ENCODE results near the gene HS3ST4. TPM values are rescaled to one million over a fixed set of nuclear protein-coding genes. Genes with fewer than 3 reads are reported as not detected.

Gene HS3ST4
- total and polyA plus RNA-seq, 2 donors (not counting 3 experiments of a cell fraction or from before 2014, with no cell fraction given) = not detected

DNA sequence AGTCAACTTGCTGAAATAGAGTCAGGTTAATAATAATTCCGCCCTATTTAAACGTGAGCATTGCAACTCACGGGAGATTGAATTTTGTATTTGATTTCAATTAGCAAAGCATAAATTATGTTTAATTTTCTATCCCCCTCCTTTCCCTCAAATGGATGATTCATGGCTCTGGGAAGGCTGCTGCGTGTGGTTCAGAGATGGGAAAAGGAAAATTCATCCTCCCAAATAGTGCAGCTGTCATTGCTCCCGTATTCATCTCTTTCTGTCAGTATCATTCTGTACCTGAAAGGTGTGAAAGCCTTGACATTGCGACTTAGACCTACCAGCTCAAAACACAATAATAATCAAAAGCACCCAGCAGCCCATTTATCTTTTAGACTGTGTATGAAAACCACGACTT, 447.3 kb downstream of the HS3ST4 start:
- Histone ChIP-seq H3K79me2 (ENCODE audit: control insufficient read depth, insufficient read depth, low read length) (no peaks in the 10 kb centered on the region), H3K4me2 (ENCODE audit: insufficient read depth, low read length) (no peak overlapping the region), H3K4me1 (ENCODE audit: control insufficient read depth, extremely low read depth, insufficient read depth, low read length) (no peaks in the 10 kb centered on the region), H3K4me3 (replicated peaks in 1 of 3; ENCODE audit: insufficient read depth in 1 of 3, low read depth in 1 of 3, low read length in 3 of 3) (no peak overlapping the region), H3K27ac (ENCODE audit: insufficient read depth, low read depth, low read length) (no peak overlapping the region), H2AFZ (ENCODE audit: low read depth, low read length) (no peak overlapping the region), H3K9me3 (replicated peaks; ENCODE audit: control insufficient read depth, insufficient read depth, low read length) (peaks cover 6% of the 10 kb centered on the region), H4K20me1 (replicated peaks; ENCODE audit: control insufficient read depth, extremely low read depth, insufficient read depth, low read length) (no peaks in the 10 kb centered on the region), H3K9ac (replicated peaks; ENCODE audit: extremely low read depth, insufficient read depth, low read length) (no peak overlapping the region), H3K9me1 (replicated peaks; ENCODE audit: control insufficient read depth, extremely low read depth, insufficient read depth, low read length) (no peaks in the 10 kb centered on the region), H3K36me3 (ENCODE audit: control insufficient read depth in 2 of 2, extremely low read depth in 1 of 2, insufficient read depth in 2 of 2, low read length in 2 of 2) (no peaks in the 10 kb centered on the region), H3K27me3 (ENCODE audit: control insufficient read depth in 2 of 2, insufficient read depth in 2 of 2, low read length in 2 of 2) (no peaks in the 10 kb centered on the region)
- dilution Hi-C loops (cut with MboI; ENCODE audit: extremely low pct_ligation_motif_present, low sequenced_read_pairs) = no loop called here
- FAIRE-seq = no peak
- intact Hi-C loops (cut with micrococcal nuclease) = no loop called here
- no peak for TF ChIP-seq MYC (IDR thresholded peaks at IDR 0.05; ENCODE audit: low read depth, low read length)
- TF ChIP-seq, protein P1, sequence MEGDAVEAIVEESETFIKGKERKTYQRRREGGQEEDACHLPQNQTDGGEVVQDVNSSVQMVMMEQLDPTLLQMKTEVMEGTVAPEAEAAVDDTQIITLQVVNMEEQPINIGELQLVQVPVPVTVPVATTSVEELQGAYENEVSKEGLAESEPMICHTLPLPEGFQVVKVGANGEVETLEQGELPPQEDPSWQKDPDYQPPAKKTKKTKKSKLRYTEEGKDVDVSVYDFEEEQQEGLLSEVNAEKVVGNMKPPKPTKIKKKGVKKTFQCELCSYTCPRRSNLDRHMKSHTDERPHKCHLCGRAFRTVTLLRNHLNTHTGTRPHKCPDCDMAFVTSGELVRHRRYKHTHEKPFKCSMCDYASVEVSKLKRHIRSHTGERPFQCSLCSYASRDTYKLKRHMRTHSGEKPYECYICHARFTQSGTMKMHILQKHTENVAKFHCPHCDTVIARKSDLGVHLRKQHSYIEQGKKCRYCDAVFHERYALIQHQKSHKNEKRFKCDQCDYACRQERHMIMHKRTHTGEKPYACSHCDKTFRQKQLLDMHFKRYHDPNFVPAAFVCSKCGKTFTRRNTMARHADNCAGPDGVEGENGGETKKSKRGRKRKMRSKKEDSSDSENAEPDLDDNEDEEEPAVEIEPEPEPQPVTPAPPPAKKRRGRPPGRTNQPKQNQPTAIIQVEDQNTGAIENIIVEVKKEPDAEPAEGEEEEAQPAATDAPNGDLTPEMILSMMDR (IDR thresholded peaks at IDR 0.05; ENCODE audit: extremely low read depth in 1 of 2, insufficient read depth in 1 of 2, low read depth in 1 of 2, low read length in 2 of 2) = no peak
- no peak for TF ChIP-seq POLR2A (IDR thresholded peaks at IDR 0.05; ENCODE audit: low read depth, low read length)
- TF ChIP-seq FOS (IDR thresholded peaks at IDR 0.05; ENCODE audit: borderline replicate concordance, insufficient read depth, low read length) = no peak
- ChIA-PET CTCF (no interaction called here), POLR2A (no interaction called here)
- no peak for DNase-seq (ENCODE audit: low read depth, low spot score)
- no TSS peak for BruUV-seq (replicated peaks)

GRCh38 chr16:26139884-26140283, 448.1 kb downstream of the HS3ST4 start:
- H3K4me3 ChIP-seq (replicated peaks in 1 of 3; ENCODE audit: insufficient read depth in 1 of 3, low read depth in 1 of 3, low read length in 3 of 3) = no peak overlapping the region
- H2AFZ ChIP-seq (ENCODE audit: low read depth, low read length) = no peak overlapping the region
- intact Hi-C loops (cut with micrococcal nuclease) (no loop called here), dilution Hi-C loops (cut with MboI; ENCODE audit: extremely low pct_ligation_motif_present, low sequenced_read_pairs) (no loop called here)
- no peak overlapping the region for H3K9ac ChIP-seq (replicated peaks; ENCODE audit: extremely low read depth, insufficient read depth, low read length)
- FAIRE-seq (no peak), DNase-seq (ENCODE audit: low read depth, low spot score) (no peak)
- H3K9me3 ChIP-seq (replicated peaks; ENCODE audit: control insufficient read depth, insufficient read depth, low read length) = peaks cover 6% of the 10 kb centered on the region
- CTCF ChIA-PET = no interaction called here
- no peak overlapping the region for H3K4me2 ChIP-seq (ENCODE audit: insufficient read depth, low read length)
- no peaks in the 10 kb centered on the region for H3K4me1 ChIP-seq (ENCODE audit: control insufficient read depth, extremely low read depth, insufficient read depth, low read length)
- no peaks in the 10 kb centered on the region for H3K27me3 ChIP-seq (ENCODE audit: control insufficient read depth in 2 of 2, insufficient read depth in 2 of 2, low read length in 2 of 2)
- no TSS peak for BruUV-seq (replicated peaks)
- POLR2A ChIA-PET = no interaction called here
- no peaks in the 10 kb centered on the region for H3K9me1 ChIP-seq (replicated peaks; ENCODE audit: control insufficient read depth, extremely low read depth, insufficient read depth, low read length)
- H3K27ac ChIP-seq (ENCODE audit: insufficient read depth, low read depth, low read length) = no peak overlapping the region
- no peaks in the 10 kb centered on the region for H4K20me1 ChIP-seq (replicated peaks; ENCODE audit: control insufficient read depth, extremely low read depth, insufficient read depth, low read length)
- no peaks in the 10 kb centered on the region for H3K79me2 ChIP-seq (ENCODE audit: control insufficient read depth, insufficient read depth, low read length)
- no peaks in the 10 kb centered on the region for H3K36me3 ChIP-seq (ENCODE audit: control insufficient read depth in 2 of 2, extremely low read depth in 1 of 2, insufficient read depth in 2 of 2, low read length in 2 of 2)
- TF ChIP-seq, protein P1 (IDR thresholded peaks at IDR 0.05; ENCODE audit: extremely low read depth in 1 of 2, insufficient read depth in 1 of 2, low read depth in 1 of 2, low read length in 2 of 2) = no peak
- TF ChIP-seq JUN (IDR thresholded peaks at IDR 0.05; ENCODE audit: borderline replicate concordance, insufficient read depth, insufficient read length, low read depth) (no peak), FOS (IDR thresholded peaks at IDR 0.05; ENCODE audit: borderline replicate concordance, insufficient read depth, low read length) (no peak), MYC (IDR thresholded peaks at IDR 0.05; ENCODE audit: low read depth, low read length) (no peak), POLR2A (IDR thresholded peaks at IDR 0.05; ENCODE audit: low read depth, low read length) (no peak), MAX (IDR thresholded peaks at IDR 0.05; ENCODE audit: insufficient read depth, insufficient read length) (no peak), EZH2 (IDR thresholded peaks at IDR 0.05; ENCODE audit: borderline replicate concordance, low read depth, low read length, severe bottlenecking) (no peak), POLR2AphosphoS5 (IDR thresholded peaks at IDR 0.05; ENCODE audit: insufficient read depth, low read depth, low read length) (no peak), GATA2 (IDR thresholded peaks at IDR 0.05; ENCODE audit: insufficient read depth, insufficient read length, low read depth, low read length) (no peak)

All from endothelial cell of umbilical vein (primary cell).